Measurements from ENCODE around the gene TEX36. TPM values are rescaled to one million over a fixed set of nuclear protein-coding genes. Genes with fewer than 3 reads are reported as not detected.

Gene TEX36
- total RNA-seq, 1 experiment from 2014 or later = 1.1 TPM

DNA sequence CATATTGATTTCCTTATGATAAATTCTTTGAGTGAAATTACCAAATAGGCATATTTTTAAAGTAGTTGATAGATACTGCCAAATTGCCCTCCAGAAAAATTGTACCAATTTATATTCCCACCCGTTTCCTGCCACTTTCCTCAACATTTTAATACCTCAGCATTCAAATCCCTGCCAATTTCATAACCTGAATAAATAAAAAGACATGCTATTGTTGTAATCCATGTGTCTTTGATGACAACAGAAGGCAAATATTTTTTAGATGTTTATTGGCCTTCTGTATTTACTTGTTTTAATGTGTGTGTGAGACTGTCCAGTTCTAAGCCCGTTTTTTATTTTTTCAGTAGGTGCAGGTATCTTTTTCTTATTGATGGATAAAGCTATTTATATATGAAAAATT lies 71.7 kb downstream of the TEX36 start:
- TF ChIP-seq, protein P1, sequence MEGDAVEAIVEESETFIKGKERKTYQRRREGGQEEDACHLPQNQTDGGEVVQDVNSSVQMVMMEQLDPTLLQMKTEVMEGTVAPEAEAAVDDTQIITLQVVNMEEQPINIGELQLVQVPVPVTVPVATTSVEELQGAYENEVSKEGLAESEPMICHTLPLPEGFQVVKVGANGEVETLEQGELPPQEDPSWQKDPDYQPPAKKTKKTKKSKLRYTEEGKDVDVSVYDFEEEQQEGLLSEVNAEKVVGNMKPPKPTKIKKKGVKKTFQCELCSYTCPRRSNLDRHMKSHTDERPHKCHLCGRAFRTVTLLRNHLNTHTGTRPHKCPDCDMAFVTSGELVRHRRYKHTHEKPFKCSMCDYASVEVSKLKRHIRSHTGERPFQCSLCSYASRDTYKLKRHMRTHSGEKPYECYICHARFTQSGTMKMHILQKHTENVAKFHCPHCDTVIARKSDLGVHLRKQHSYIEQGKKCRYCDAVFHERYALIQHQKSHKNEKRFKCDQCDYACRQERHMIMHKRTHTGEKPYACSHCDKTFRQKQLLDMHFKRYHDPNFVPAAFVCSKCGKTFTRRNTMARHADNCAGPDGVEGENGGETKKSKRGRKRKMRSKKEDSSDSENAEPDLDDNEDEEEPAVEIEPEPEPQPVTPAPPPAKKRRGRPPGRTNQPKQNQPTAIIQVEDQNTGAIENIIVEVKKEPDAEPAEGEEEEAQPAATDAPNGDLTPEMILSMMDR (conservative IDR thresholded peaks at IDR 0.05) = no peak
- TF ChIP-seq EZH2 (IDR thresholded peaks at IDR 0.05; ENCODE audit: low read depth) = no peak
- no peak overlapping the region for H3K4me2 ChIP-seq
- H3K36me3 ChIP-seq (ENCODE audit: low read depth) = no peaks in the 10 kb centered on the region
- no peaks in the 10 kb centered on the region for H3K9me2 ChIP-seq (ENCODE audit: insufficient read depth)
- no TSS peak for BruUV-seq (replicated peaks)
- no peaks in the 10 kb centered on the region for H3K27me3 ChIP-seq (ENCODE audit: insufficient read depth, low read depth)
- no peak overlapping the region for H2AFZ ChIP-seq
- ChIA-PET CTCF (no interaction called here), POLR2A (ENCODE audit: unreplicated experiment) (no interaction called here)
- DNase-seq = no peak
- no peaks in the 10 kb centered on the region for H3K4me1 ChIP-seq (replicated peaks; ENCODE audit: insufficient read depth)
- intact Hi-C loops (cut with micrococcal nuclease; ENCODE audit: unreplicated experiment) = no loop called here
- no peaks in the 10 kb centered on the region for H3K79me2 ChIP-seq (ENCODE audit: low read depth)
- no peak overlapping the region for H3K27ac ChIP-seq
- H4K20me1 ChIP-seq (ENCODE audit: insufficient read depth) = no peaks in the 10 kb centered on the region
- H3F3A ChIP-seq (ENCODE audit: insufficient read depth, low read depth) = no peaks in the 10 kb centered on the region
- no peaks in the 10 kb centered on the region for H3K9me3 ChIP-seq (ENCODE audit: insufficient read depth, low read depth)
- H3K4me3 ChIP-seq = no peak overlapping the region

DNA sequence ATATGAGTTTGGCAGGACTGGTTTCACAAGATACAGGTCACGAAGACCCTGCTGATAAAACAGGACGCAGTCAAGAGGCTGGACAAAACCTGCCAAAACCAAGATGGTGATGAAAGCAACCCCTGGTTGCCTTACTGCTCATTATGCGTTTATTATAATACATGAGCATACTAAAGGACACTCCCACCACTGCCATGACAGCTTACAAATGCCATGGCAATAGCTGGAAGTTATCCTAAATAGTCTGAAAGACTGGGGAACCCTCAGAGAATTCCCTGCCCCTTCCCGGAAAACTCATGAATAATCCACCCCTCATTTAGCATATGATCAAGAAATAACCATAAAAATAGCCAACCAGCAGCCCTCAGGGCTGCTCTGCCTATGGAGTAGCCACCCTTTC lies 73.1 kb downstream of the TEX36 start:
- DNase-seq = no peak
- Histone ChIP-seq H2AFZ (no peak overlapping the region), H4K20me1 (ENCODE audit: insufficient read depth) (no peaks in the 10 kb centered on the region), H3K36me3 (ENCODE audit: low read depth) (no peaks in the 10 kb centered on the region), H3K4me2 (no peak overlapping the region), H3K9me2 (ENCODE audit: insufficient read depth) (no peaks in the 10 kb centered on the region), H3F3A (ENCODE audit: insufficient read depth, low read depth) (no peaks in the 10 kb centered on the region), H3K9me3 (ENCODE audit: insufficient read depth, low read depth) (no peaks in the 10 kb centered on the region), H3K27ac (no peak overlapping the region), H3K79me2 (ENCODE audit: low read depth) (no peaks in the 10 kb centered on the region), H3K4me3 (no peak overlapping the region), H3K27me3 (ENCODE audit: insufficient read depth, low read depth) (no peaks in the 10 kb centered on the region), H3K4me1 (replicated peaks; ENCODE audit: insufficient read depth) (no peaks in the 10 kb centered on the region)
- BruUV-seq (replicated peaks) = no TSS peak
- no peak for TF ChIP-seq EZH2 (IDR thresholded peaks at IDR 0.05; ENCODE audit: low read depth)
- TF ChIP-seq, protein P1 (conservative IDR thresholded peaks at IDR 0.05) = no peak
- POLR2A ChIA-PET (ENCODE audit: unreplicated experiment) = no interaction called here
- intact Hi-C loops (cut with micrococcal nuclease; ENCODE audit: unreplicated experiment) = no loop called here
- CTCF ChIA-PET = no interaction called here

DNA sequence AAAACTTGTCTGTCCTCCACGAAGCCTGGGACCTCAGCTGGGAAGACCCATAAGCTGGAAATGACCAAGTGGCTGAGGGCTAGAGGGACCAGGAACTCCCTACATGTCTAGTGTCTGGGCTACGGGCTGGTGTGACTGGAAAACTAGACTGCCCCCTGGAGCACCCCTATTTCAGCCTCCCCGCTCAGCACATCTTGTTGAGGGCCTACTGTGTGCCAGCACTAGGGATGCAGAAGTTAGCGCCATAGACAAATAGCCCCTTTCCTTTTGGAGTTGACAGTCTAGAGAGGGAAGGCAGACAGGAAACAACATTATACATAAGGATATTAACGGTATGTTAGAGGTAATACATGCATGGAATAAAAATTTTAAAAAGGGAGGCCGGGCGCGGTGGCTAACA lies 74.5 kb downstream of the TEX36 start:
- no peak overlapping the region for H3K27ac ChIP-seq
- no peak for TF ChIP-seq EZH2 (IDR thresholded peaks at IDR 0.05; ENCODE audit: low read depth)
- TF ChIP-seq, protein P1 (conservative IDR thresholded peaks at IDR 0.05) = no peak
- ChIA-PET CTCF (no interaction called here), POLR2A (ENCODE audit: unreplicated experiment) (no interaction called here)
- H3K4me2 ChIP-seq = no peak overlapping the region
- no peaks in the 10 kb centered on the region for H3K27me3 ChIP-seq (ENCODE audit: insufficient read depth, low read depth)
- no TSS peak for BruUV-seq (replicated peaks)
- intact Hi-C loops (cut with micrococcal nuclease; ENCODE audit: unreplicated experiment) = no loop called here
- no peak overlapping the region for H3K4me3 ChIP-seq
- no peaks in the 10 kb centered on the region for H3K36me3 ChIP-seq (ENCODE audit: low read depth)
- no peaks in the 10 kb centered on the region for H3K9me3 ChIP-seq (ENCODE audit: insufficient read depth, low read depth)
- H4K20me1 ChIP-seq (ENCODE audit: insufficient read depth) = no peaks in the 10 kb centered on the region
- H3K9me2 ChIP-seq (ENCODE audit: insufficient read depth) = no peaks in the 10 kb centered on the region
- H3K4me1 ChIP-seq (replicated peaks; ENCODE audit: insufficient read depth) = no peaks in the 10 kb centered on the region
- no peak overlapping the region for H2AFZ ChIP-seq
- no peaks in the 10 kb centered on the region for H3K79me2 ChIP-seq (ENCODE audit: low read depth)
- DNase-seq = no peak
- H3F3A ChIP-seq (ENCODE audit: insufficient read depth, low read depth) = no peaks in the 10 kb centered on the region
